ENCODE measurements around the gene GLI3. TPM values are rescaled to one million over a fixed set of nuclear protein-coding genes. Genes with fewer than 3 reads are reported as not detected.

The GLI3 gene
- total RNA-seq, 6 experiments from 2014 or later, result 0.12 to 0.95 (median 0.21) TPM

DNA sequence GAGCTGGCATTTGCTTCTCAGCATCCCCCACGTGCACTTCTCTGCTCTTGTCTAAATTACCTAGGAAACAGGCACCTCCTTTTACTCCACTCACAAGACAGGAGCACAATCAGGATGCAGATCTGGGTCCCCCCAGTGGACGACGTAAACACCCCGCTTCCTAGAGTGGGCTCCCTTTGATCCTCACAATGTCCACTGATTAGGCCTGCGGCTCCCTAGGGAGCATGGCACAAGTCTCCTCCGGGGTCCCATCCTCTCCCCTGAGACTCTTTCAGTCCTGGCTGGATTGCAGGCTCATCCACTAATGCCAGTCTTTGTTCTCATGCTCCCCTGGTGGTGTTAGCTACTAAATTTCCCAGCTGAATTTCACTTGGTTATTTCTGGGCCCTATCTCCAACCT is 98.3 kb downstream of the GLI3 start:
- no peak for DNase-seq
- no peak overlapping the region for H3K4me3 ChIP-seq
- no peak for ATAC-seq
- TF ChIP-seq, protein P1, sequence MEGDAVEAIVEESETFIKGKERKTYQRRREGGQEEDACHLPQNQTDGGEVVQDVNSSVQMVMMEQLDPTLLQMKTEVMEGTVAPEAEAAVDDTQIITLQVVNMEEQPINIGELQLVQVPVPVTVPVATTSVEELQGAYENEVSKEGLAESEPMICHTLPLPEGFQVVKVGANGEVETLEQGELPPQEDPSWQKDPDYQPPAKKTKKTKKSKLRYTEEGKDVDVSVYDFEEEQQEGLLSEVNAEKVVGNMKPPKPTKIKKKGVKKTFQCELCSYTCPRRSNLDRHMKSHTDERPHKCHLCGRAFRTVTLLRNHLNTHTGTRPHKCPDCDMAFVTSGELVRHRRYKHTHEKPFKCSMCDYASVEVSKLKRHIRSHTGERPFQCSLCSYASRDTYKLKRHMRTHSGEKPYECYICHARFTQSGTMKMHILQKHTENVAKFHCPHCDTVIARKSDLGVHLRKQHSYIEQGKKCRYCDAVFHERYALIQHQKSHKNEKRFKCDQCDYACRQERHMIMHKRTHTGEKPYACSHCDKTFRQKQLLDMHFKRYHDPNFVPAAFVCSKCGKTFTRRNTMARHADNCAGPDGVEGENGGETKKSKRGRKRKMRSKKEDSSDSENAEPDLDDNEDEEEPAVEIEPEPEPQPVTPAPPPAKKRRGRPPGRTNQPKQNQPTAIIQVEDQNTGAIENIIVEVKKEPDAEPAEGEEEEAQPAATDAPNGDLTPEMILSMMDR (IDR thresholded peaks at IDR 0.05), result no peak
- no peaks in the 10 kb centered on the region for H3K27me3 ChIP-seq
- no peaks in the 10 kb centered on the region for H3K36me3 ChIP-seq
- H3K27ac ChIP-seq, result no peak overlapping the region
- 37% methylated on average over 5 of the region's 6 CpGs for WGBS (ENCODE audit: insufficient coverage, low coverage, low lambda C conversion rate, missing lambda C conversion rate)
- intact Hi-C loops (cut with DNase I), result no loop called here
- H3K4me1 ChIP-seq, result no peaks in the 10 kb centered on the region
- no peaks in the 10 kb centered on the region for H3K9me3 ChIP-seq

DNA sequence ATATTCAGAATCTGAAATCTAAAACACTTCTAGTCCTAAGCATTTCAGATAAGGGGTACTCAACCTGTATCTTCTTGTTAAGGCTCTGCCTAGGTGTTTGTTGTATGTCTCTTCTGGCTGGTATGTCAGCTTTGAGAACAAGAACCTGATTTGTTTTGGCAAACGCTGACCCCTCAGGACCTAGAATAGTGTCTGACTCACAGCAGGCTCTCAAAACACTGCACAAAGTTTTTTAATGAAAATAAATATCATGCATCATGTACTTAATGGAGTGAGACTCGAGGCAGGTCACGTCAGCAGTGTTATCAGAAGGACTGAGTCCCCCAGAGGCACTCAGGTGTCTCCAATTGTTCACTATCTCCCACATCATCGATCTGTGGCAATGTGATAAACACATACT is 99.1 kb downstream of the GLI3 start:
- Histone ChIP-seq H3K27ac (no peak overlapping the region), H3K36me3 (no peaks in the 10 kb centered on the region), H3K9me3 (no peaks in the 10 kb centered on the region), H3K4me3 (no peak overlapping the region), H3K27me3 (no peaks in the 10 kb centered on the region), H3K4me1 (no peaks in the 10 kb centered on the region)
- WGBS (ENCODE audit: insufficient coverage, low coverage, low lambda C conversion rate, missing lambda C conversion rate), result 68% methylated on average over 4 of the region's 4 CpGs
- TF ChIP-seq, protein P1 (IDR thresholded peaks at IDR 0.05), result no peak
- TF ChIP-seq POLR2A (IDR thresholded peaks at IDR 0.05), result no peak
- ATAC-seq, result no peak
- intact Hi-C loops (cut with DNase I), result no loop called here
- no peak for DNase-seq

GRCh38 chr7:42137431-42137830 is 99.6 kb downstream of the GLI3 start:
- DNase-seq (no peak), ATAC-seq (no peak)
- Histone ChIP-seq H3K9me3 (no peaks in the 10 kb centered on the region), H3K4me3 (no peak overlapping the region), H3K36me3 (no peaks in the 10 kb centered on the region), H3K4me1 (no peaks in the 10 kb centered on the region), H3K27ac (no peak overlapping the region), H3K27me3 (no peaks in the 10 kb centered on the region)
- no peak for TF ChIP-seq POLR2A (IDR thresholded peaks at IDR 0.05)
- 61% methylated on average over 3 of the region's 3 CpGs for WGBS (ENCODE audit: insufficient coverage, low coverage, low lambda C conversion rate, missing lambda C conversion rate)
- intact Hi-C loops (cut with DNase I), result no loop called here

GRCh38 chr7:42135728-42136127 is 101.3 kb downstream of the GLI3 start:
- no peak overlapping the region for H3K27ac ChIP-seq
- WGBS (ENCODE audit: insufficient coverage, low coverage, low lambda C conversion rate, missing lambda C conversion rate), result 100% methylated on average over 1 of the region's 1 CpG
- TF ChIP-seq, protein P1 (IDR thresholded peaks at IDR 0.05), result no peak
- no peak for TF ChIP-seq POLR2A (IDR thresholded peaks at IDR 0.05)
- no peak overlapping the region for H3K4me3 ChIP-seq
- H3K27me3 ChIP-seq, result no peaks in the 10 kb centered on the region
- no peak for DNase-seq
- intact Hi-C loops (cut with DNase I), result no loop called here
- no peak for ATAC-seq
- H3K36me3 ChIP-seq, result no peaks in the 10 kb centered on the region
- no peaks in the 10 kb centered on the region for H3K9me3 ChIP-seq
- H3K4me1 ChIP-seq, result no peaks in the 10 kb centered on the region

- Histone ChIP-seq H3K36me3 (no peaks in the 10 kb centered on the region), H3K27ac (no peak overlapping the region), H3K9me3 (no peaks in the 10 kb centered on the region), H3K4me1 (no peaks in the 10 kb centered on the region), H3K4me3 (no peak overlapping the region), H3K27me3 (no peaks in the 10 kb centered on the region)
- ATAC-seq, result no peak
- TF ChIP-seq, protein P1 (IDR thresholded peaks at IDR 0.05), result no peak
- no peak for TF ChIP-seq POLR2A (IDR thresholded peaks at IDR 0.05)
- 72% methylated on average over 9 of the region's 10 CpGs for WGBS (ENCODE audit: insufficient coverage, low coverage, low lambda C conversion rate, missing lambda C conversion rate)
- no peak for DNase-seq
- intact Hi-C loops (cut with DNase I), result no loop called here
Measured at GRCh38 chr7:42134276-42134876, 102.6 kb downstream of the GLI3 start.
